Tibial artery (tissue), 4 donors: Measurements from ENCODE around the gene CIAO2A.
"Not testable (repeated sequence)": the region's sequence is repeated elsewhere in the genome, so short reads cannot be mapped to it uniquely, and the experiment has no call there.

ENCODE experiments used
- DNase-seq, 2 donors: peaks; one replicate each; pipeline ENCODE4 v3.0.0-alpha.2; 2019
- H3K27ac ChIP-seq, 2 donors: fragments of 200-600 bp; sonication (generic) in 1 of 2; 1 replicate in 1 of 2; 2 replicates in 1 of 2; pipeline ENCODE4 v1.5.1; 2018 to 2019; ENCODE audit warnings: mild to moderate bottlenecking in 1 of 2
- H3K27me3 ChIP-seq, 2 donors: fragments of 200-600 bp; sonication (generic) in 1 of 2; one replicate each; pipeline versions ENCODE4 v1.5.1 to v1.6.0; 2016 to 2019
- H3K36me3 ChIP-seq, 3 donors: fragments of 200-600 bp; sonication (generic) in 2 of 3; one replicate each; pipeline ENCODE4 v1.5.1; 2016 to 2019; ENCODE audit warnings: mild to moderate bottlenecking in 2 of 3
- H3K4me1 ChIP-seq, 4 donors: fragments of 200-600 bp; sonication (generic) in 2 of 4; 1 replicate in 3 of 4; 2 replicates in 1 of 4; pipeline ENCODE4 v1.5.1; 2016 to 2019
- H3K4me3 ChIP-seq, 2 donors: fragments of 200-600 bp; sonication (generic) in 1 of 2; 1 replicate in 1 of 2; 2 replicates in 1 of 2; pipeline ENCODE4 v1.5.1; 2018 to 2019; ENCODE audit warnings: mild to moderate bottlenecking in 2 of 2
- H3K9me3 ChIP-seq, 3 donors: fragments of 200-600 bp; sonication (generic) in 1 of 3; one replicate each; pipeline ENCODE4 v1.5.1; 2016 to 2019
- CTCF ChIP-seq, 2 experiments: fragments of 200-600 bp in 1 of 2; fragments of 450-650 bp in 1 of 2; IDR thresholded peaks; one replicate each; pipeline ENCODE4 v1.5.1; 2017 to 2019; ENCODE audit warnings: antibody characterized with exemption in 2 of 2, mild to moderate bottlenecking in 1 of 2, moderate library complexity in 1 of 2
- intact Hi-C: fragments of 100-400 bp; cut with DNase I; formaldehyde crosslinking; loops from one replicate; pipeline ENCODE4 v1.15.0; 2023; ENCODE audit warnings: low total_unique reads

CIAO2A gene

GRCh38 chr15:64092864-64093626 lies 593 bp downstream of the CIAO2A start:
- TF ChIP-seq CTCF (IDR thresholded peaks at IDR 0.05): no peak
- H3K27me3 ChIP-seq: no peaks in the 10 kb centered on the region
- intact Hi-C loops: loop anchor here (5.0 kb wide), 1 partner anchor 69 kb away; the partner anchor contains the start of gene PPIB

GRCh38 chr15:64092075-64092820 lies 1.4 kb downstream of the CIAO2A start:
- peak overlapping the region in 1 of 2 donors; percentile 90 for H3K27ac ChIP-seq
- H3K4me3 ChIP-seq: peak overlapping the region in 1 of 2 donors; percentile 62
- no peak for DNase-seq
- peaks cover 7 to 20% (median 13%) of the 10 kb centered on the region in 3 donors for H3K36me3 ChIP-seq
- intact Hi-C loops: loop anchor here (5.0 kb wide), 1 partner anchor 70 kb away; the partner anchor contains the start of gene PPIB
- H3K4me1 ChIP-seq: peaks cover 0 to 42% (median 16%) of the 10 kb centered on the region in 4 donors
- TF ChIP-seq CTCF (IDR thresholded peaks at IDR 0.05): no peak
- H3K9me3 ChIP-seq: no peaks in the 10 kb centered on the region
- no peaks in the 10 kb centered on the region for H3K27me3 ChIP-seq

More at GRCh38 chr15:64092864-64093626, 593 bp downstream of the CIAO2A start:
- peaks cover 0 to 50% (median 23%) of the 10 kb centered on the region in 4 donors for H3K4me1 ChIP-seq
- peaks cover 3 to 12% (median 5%) of the 10 kb centered on the region in 3 donors for H3K36me3 ChIP-seq
- DNase-seq: peak in 1 of 2 donors; percentile 67
- H3K4me3 ChIP-seq: peak overlapping the region; percentile 62 to 81
- no peaks in the 10 kb centered on the region for H3K9me3 ChIP-seq
- H3K27ac ChIP-seq: peak overlapping the region; percentile 90 to 92

- H3K9me3 ChIP-seq: no peaks in the 10 kb centered on the region
- peaks cover 0 to 33% (median 13%) of the 10 kb centered on the region in 4 donors for H3K4me1 ChIP-seq
- intact Hi-C loops: loop anchor here (5.0 kb wide), 1 partner anchor 72 kb away; the partner anchor contains the start of gene PPIB
- TF ChIP-seq CTCF (IDR thresholded peaks at IDR 0.05): no peak
- no peak overlapping the region for H3K4me3 ChIP-seq
- peaks cover 10 to 33% (median 20%) of the 10 kb centered on the region in 3 donors for H3K36me3 ChIP-seq
- peak in 1 of 2 donors; percentile 52 for DNase-seq
- H3K27me3 ChIP-seq: no peaks in the 10 kb centered on the region
- H3K27ac ChIP-seq: no peak overlapping the region
These were observed 3.1 kb downstream of the CIAO2A start for GRCh38 chr15:64090527-64090926.

GRCh38 chr15:64089543-64090280 lies 3.9 kb downstream of the CIAO2A start:
- intact Hi-C loops: loop anchor here (5.0 kb wide), 1 partner anchor 73 kb away; the partner anchor contains the start of gene PPIB
- no peak for DNase-seq
- peaks cover 0 to 25% (median 9%) of the 10 kb centered on the region in 4 donors for H3K4me1 ChIP-seq
- H3K27ac ChIP-seq: no peak overlapping the region
- TF ChIP-seq CTCF (IDR thresholded peaks at IDR 0.05): no peak
- no peaks in the 10 kb centered on the region for H3K27me3 ChIP-seq
- no peaks in the 10 kb centered on the region for H3K9me3 ChIP-seq
- no peak overlapping the region for H3K4me3 ChIP-seq
- peaks cover 11 to 42% (median 28%) of the 10 kb centered on the region in 3 donors for H3K36me3 ChIP-seq

- Histone ChIP-seq H3K36me3 (peaks cover 24 to 69% (median 36%) of the 10 kb centered on the region in 3 donors), H3K27ac (no peak overlapping the region), H3K27me3 (no peaks in the 10 kb centered on the region), H3K9me3 (no peaks in the 10 kb centered on the region), H3K4me3 (no peak overlapping the region), H3K4me1 (no peaks in the 10 kb centered on the region)
- intact Hi-C loops: no loop called here
- TF ChIP-seq CTCF (IDR thresholded peaks at IDR 0.05): no peak
- DNase-seq: no peak
These were observed 10.9 kb downstream of the CIAO2A start for GRCh38 chr15:64082757-64083156.

GRCh38 chr15:64073496-64073895 lies 20.1 kb downstream of the CIAO2A start:
- H3K27me3 ChIP-seq, DNase-seq, H3K27ac ChIP-seq, intact Hi-C loops, H3K9me3 ChIP-seq, H3K4me3 ChIP-seq: not testable (repeated sequence)
- peaks cover 6 to 26% (median 6%) of the 10 kb centered on the region in 3 donors for H3K36me3 ChIP-seq
- H3K4me1 ChIP-seq: peaks cover 0 to 26% (median 20%) of the 10 kb centered on the region in 4 donors
